Measurements from ENCODE around the gene MAN1C1.

DNA sequence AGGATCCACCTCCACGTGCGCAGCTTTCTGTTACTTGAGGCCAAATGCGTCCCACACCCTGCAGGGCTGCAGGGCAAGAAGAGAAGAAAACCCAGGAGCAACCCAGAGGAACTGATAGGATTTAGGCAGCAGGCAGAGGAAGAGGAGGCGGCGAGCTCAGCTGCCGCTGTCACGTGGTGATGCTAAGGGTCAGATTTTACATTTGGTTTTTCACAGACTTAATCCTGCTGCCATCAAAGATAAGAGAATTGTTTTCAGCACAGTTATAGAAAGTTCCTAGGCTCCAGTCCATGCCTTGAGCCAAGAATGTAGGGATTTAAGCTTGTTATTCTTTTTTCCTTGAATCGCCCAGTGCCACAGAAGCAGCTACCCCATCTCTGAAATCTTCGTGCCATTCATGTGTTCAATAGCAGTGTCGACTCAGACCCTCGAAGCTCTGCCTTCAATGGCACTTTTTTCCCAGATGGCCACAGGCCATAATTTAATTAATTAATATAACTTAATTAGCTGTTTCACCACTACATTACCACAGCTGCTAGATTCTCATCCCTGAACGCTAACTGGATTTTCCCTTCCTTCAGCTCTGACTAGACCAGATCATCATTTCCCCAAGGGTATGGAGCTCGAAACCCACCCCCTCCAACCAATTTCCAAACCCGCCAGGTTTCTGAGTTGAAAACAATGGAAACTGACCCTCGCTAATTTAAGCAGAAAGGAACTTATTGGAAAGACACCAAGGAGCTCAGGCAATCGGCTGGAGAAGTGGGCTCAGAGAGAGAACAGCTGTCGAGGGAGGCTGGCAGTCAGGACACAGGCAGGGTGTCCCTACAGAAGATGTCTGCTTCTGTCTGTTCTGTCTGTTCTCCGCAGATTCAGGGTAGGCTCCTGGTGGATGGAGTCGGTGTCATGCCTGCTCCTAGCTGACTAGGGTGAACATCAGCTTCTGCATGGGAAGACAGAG is 37.0 kb upstream of the MAN1C1 start:
- TF ChIP-seq, protein P1, sequence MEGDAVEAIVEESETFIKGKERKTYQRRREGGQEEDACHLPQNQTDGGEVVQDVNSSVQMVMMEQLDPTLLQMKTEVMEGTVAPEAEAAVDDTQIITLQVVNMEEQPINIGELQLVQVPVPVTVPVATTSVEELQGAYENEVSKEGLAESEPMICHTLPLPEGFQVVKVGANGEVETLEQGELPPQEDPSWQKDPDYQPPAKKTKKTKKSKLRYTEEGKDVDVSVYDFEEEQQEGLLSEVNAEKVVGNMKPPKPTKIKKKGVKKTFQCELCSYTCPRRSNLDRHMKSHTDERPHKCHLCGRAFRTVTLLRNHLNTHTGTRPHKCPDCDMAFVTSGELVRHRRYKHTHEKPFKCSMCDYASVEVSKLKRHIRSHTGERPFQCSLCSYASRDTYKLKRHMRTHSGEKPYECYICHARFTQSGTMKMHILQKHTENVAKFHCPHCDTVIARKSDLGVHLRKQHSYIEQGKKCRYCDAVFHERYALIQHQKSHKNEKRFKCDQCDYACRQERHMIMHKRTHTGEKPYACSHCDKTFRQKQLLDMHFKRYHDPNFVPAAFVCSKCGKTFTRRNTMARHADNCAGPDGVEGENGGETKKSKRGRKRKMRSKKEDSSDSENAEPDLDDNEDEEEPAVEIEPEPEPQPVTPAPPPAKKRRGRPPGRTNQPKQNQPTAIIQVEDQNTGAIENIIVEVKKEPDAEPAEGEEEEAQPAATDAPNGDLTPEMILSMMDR (IDR thresholded peaks at IDR 0.05) = no peak
- TF ChIP-seq, protein P2, sequence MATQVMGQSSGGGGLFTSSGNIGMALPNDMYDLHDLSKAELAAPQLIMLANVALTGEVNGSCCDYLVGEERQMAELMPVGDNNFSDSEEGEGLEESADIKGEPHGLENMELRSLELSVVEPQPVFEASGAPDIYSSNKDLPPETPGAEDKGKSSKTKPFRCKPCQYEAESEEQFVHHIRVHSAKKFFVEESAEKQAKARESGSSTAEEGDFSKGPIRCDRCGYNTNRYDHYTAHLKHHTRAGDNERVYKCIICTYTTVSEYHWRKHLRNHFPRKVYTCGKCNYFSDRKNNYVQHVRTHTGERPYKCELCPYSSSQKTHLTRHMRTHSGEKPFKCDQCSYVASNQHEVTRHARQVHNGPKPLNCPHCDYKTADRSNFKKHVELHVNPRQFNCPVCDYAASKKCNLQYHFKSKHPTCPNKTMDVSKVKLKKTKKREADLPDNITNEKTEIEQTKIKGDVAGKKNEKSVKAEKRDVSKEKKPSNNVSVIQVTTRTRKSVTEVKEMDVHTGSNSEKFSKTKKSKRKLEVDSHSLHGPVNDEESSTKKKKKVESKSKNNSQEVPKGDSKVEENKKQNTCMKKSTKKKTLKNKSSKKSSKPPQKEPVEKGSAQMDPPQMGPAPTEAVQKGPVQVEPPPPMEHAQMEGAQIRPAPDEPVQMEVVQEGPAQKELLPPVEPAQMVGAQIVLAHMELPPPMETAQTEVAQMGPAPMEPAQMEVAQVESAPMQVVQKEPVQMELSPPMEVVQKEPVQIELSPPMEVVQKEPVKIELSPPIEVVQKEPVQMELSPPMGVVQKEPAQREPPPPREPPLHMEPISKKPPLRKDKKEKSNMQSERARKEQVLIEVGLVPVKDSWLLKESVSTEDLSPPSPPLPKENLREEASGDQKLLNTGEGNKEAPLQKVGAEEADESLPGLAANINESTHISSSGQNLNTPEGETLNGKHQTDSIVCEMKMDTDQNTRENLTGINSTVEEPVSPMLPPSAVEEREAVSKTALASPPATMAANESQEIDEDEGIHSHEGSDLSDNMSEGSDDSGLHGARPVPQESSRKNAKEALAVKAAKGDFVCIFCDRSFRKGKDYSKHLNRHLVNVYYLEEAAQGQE (IDR thresholded peaks at IDR 0.05; ENCODE audit: insufficient read depth in 1 of 2, low read depth in 2 of 2, low read length in 1 of 2) = no peak
